Fibroblast of pulmonary artery (primary cell): ENCODE measurements around the gene BICC1.
A peak's percentile ranks its signal among the peaks of the same experiment; 100 is the strongest.

Experiments used
- DNase-seq: peaks from one replicate; pipeline ENCODE4 v3.0.0-alpha.2; 2010; ENCODE audit warnings: low read depth
- H3K4me3 ChIP-seq: replicated peaks from 2 replicates; pipeline ENCODE4 v1.5.1; 2011; ENCODE audit warnings: low read depth, mild to moderate bottlenecking, control low read depth, low read length, moderate library complexity
- TF ChIP-seq, protein P1 (sequence below): IDR thresholded peaks from 2 replicates; pipeline ENCODE4 v1.5.1; 2011; ENCODE audit warnings: mild to moderate bottlenecking, control low read depth, low read length, inconsistent platforms; ENCODE audit errors: missing control alignments

Gene BICC1

DNA sequence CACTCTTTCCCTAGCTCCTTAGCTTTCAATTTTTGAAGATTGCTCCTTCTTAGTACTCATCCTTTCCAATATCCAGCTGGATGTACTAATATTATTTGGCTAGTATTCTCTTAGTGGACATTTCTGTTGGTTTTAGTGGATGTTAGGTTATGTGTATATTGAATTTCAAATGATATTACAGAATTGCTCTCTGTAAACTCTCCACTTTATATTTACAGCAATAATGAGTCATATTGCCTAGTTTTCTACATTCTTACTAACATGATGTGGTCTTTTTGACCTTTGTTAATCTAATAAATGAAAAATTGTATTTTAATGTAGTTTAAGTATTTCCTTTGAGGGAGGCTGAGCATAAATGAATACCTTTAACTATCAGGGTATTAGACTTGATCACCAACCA, 69.4 kb downstream of the BICC1 start:
- no peak overlapping the region for H3K4me3 ChIP-seq
- DNase-seq, result no peak
- TF ChIP-seq, protein P1, sequence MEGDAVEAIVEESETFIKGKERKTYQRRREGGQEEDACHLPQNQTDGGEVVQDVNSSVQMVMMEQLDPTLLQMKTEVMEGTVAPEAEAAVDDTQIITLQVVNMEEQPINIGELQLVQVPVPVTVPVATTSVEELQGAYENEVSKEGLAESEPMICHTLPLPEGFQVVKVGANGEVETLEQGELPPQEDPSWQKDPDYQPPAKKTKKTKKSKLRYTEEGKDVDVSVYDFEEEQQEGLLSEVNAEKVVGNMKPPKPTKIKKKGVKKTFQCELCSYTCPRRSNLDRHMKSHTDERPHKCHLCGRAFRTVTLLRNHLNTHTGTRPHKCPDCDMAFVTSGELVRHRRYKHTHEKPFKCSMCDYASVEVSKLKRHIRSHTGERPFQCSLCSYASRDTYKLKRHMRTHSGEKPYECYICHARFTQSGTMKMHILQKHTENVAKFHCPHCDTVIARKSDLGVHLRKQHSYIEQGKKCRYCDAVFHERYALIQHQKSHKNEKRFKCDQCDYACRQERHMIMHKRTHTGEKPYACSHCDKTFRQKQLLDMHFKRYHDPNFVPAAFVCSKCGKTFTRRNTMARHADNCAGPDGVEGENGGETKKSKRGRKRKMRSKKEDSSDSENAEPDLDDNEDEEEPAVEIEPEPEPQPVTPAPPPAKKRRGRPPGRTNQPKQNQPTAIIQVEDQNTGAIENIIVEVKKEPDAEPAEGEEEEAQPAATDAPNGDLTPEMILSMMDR, result no peak

DNA sequence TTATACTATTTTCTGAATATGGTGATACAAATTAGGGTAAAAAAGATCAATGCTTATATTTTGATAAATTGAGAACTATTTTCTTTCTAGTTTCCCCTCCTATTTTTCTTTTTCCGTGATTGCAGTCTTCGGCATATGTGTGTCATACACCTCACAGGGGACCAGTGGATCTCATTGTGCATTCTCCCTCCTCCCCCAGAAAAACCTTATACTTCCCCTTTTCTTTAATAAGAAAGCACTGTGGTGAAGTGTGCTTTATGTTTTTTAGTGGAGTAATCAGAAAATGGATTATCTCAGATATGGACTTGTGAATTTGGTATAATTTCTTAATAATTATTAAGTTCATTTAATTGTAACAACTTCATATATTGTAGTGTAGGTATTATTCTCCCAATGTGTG, 72.8 kb downstream of the BICC1 start:
- no peak for DNase-seq
- TF ChIP-seq, protein P1, result no peak
- H3K4me3 ChIP-seq, result no peak overlapping the region

DNA sequence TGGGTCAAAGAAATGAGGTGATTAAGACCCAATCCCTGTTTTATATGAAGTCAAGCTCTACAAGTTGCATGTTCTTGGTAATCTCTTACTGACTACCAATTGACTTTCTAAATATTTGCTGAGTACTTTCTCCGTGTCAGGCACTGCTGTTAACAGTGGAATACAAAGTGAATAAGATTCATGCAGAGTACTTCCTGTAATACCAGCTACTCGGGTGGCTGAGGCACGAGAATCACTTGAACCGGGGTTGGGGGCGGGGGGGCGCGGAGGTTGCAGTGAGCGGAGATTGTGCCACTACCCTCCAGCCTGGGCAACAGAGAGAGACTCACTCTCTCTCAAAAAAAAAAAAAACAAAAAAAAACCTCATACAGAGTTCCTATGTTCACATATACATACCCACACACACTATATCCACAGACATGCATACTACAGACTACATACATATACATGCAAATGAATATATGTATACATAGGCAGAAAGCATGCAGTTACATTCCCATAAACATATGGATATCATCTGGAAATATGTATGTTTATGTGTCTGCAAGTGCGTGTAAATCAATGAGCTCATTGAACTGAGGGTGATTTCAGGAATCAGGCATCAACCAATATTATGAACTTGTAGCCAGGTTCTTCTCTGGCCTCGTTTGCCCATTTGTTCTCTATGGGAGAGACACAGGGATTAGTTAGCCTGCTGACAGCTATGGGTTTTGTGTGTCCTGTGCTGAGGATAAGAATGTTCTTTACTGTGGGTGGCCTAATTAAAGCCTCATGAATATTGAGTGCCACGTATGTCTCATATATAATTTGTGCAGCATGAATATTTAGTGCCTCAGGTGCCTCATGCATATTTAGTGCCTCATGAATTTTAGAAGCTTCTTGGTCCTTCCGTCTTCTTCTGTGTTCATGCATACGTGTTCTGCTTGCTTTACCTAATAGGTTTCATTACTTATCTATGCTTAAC, 73.9 kb downstream of the BICC1 start:
- H3K4me3 ChIP-seq, result no peak overlapping the region
- TF ChIP-seq, protein P1, result no peak
- DNase-seq, result no peak

DNA sequence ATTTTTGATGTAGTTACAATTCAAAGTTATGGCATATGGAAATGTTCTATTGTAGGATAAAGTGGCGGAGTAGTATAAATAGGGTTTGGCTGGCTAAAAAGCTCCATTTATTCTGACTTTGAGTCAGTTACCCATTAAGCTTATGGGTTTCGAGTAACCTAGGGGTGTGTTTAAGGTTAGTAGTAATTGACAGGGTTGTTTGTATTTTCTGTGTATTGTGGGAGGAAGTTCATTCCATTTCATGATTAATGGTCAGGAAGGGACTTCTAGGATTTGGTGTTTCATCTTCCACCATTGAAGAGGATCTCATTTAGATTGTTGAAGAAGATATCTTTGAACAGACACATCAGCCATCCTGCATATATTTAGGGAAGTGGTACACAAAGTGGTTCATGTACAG, 75.0 kb downstream of the BICC1 start:
- TF ChIP-seq, protein P1, result no peak
- DNase-seq, result no peak
- no peak overlapping the region for H3K4me3 ChIP-seq

DNA sequence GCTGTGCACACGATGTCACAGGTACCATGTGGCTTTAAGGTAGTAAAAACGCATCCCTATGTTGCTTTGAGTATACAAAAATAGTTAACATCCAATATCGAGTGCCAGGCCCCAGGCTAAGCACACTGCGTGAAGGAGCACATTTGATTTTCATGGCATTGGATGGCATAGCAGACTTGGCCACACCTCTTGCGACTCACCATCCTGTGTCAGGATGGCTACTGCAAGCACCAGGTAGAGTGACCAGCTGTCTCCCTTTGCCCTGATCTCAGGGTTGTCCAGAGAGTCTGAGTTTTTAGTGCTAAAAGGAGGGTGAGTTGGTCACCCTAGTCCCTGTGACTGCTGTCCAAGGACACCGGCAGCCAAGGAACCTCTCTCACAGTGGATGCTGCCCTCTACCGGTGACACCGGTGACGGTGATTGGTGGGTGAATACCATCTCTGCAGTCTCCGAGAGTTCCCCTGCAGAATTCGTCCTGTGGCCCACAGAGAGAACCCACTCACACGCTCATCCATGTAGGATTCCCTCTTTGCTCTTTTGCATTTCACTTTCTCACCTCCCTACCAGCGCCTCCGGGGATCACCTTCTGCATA, 76.1 kb downstream of the BICC1 start:
- TF ChIP-seq, protein P1, result peak; percentile 21
- no peak overlapping the region for H3K4me3 ChIP-seq
- DNase-seq, result no peak

DNA sequence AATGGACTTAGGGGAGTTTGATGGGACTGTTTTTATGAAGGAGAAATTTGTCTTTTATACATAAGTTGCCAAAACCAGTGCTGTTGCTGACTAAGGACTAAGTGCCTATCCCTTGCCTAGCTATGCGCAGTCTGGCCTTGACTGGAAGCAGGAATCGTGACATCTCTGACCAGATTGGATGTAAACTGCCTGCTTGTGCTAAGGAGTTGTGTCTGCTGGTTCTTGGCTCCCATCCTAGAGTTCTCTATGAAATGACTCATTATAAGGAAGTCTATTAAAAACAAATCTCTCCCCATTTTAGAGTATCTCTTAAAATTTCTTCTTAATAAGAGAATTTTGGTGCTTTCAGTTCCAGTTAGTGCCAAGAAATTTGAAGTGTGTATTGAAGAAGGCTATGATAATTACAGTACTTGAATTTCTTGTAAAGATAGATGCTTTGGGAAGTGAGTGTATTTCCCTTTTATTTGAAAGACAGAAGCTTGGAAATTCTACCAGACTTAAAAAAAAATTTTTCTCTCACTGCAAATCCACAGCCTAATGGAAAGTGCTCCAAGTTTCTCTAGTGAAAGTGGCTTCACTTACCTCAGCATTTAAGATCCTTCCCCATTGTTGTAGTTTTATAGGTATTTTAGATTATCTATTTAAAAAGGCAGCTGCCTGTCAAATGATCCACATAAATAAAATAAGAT, 77.6 kb downstream of the BICC1 start:
- peak; percentile 96 for DNase-seq
- TF ChIP-seq, protein P1, result no peak
- H3K4me3 ChIP-seq, result no peak overlapping the region
